Right lobe of liver (tissue), 4 donors: ENCODE results near the gene OR8G1.

Experiments
- CTCF ChIP-seq, 4 donors: fragments of 200-600 bp in 3 of 4; fragments of 450-650 bp in 1 of 4; IDR thresholded peaks; one replicate each; pipeline versions ENCODE4 v1.5.1 to v1.8.0; 2016 to 2022; ENCODE audit warnings: antibody characterized with exemption in 4 of 4, mild to moderate bottlenecking in 2 of 4
- POLR2A ChIP-seq: fragments of 450-650 bp; IDR thresholded peaks from one replicate; pipeline ENCODE4 v1.6.1; 2017; ENCODE audit warnings: antibody characterized with exemption, mild to moderate bottlenecking
- donor health status: DM: no; HTN: no; CAD: no.
- donor health status: DM: no; HTN: no; CAD: no.
- donor health status: DM: no; HTN: yes; CAD: no.

- TF ChIP-seq CTCF (IDR thresholded peaks at IDR 0.05) (no peak), POLR2A (no peak)
These were observed 29.6 kb upstream of the OR8G1 start for GRCh38 chr11:124211321-124211720.
